ENCODE measurements around the gene SEC23IP.
A peak's percentile ranks its signal among the peaks of the same experiment; 100 is the strongest.

- TF ChIP-seq CTCF (IDR thresholded peaks at IDR 0.05), result no peak
- peak; percentile 85 for TF ChIP-seq POLR2A (IDR thresholded peaks at IDR 0.05)
- no peak for TF ChIP-seq POLR2AphosphoS5 (IDR thresholded peaks at IDR 0.05)
Measured at GRCh38 chr10:119872610-119872859, 20.0 kb upstream of the SEC23IP start, which contains the start of gene MCMBP.

Data from prostate gland (tissue), 2 donors.